GDM1 (cell line): ENCODE data around the gene BCAS4.

Source experiments
- DNase-seq: peaks from one replicate; lab custom pipeline; 2025; lab: John Stamatoyannopoulos, UW

BCAS4 gene

DNA sequence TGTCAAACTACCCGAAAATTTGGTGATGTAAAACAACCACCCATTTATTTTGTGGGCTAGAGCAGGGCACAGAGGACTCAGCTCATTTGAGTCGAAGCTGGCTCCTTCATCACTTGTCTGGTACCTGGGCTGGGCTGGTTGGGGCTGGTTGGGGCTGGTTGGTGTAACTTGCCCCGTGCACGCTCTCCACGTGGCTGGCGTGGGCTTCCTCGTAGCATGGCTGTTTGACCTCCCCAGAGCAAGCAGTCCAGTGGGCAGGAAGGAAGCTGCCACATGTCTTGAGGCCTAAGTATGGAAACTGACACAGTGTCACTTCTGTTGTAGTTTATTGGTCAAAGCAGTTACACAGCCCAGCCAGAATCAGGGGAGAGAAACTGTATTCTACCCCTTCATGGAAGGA lies 27.1 kb downstream of the BCAS4 start:
- DNase-seq: peak; percentile 8

DNA sequence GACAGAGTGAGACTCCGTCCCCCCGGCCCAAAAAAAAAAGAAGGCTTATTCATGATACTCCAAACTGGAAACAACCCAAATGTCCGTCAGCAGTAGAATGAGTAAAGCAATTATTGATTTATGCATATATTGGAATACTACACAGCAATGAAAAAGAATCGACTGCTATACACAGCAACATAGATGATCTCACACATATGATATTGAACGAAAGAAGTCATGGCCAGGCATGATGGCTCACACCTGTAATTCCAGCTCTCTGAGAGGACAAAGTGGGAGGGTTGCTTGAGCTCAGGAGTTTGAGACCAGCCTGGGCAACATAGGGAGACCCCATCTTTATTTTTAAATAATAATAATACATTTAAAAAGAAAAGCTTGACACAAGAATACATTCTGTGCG lies 28.5 kb downstream of the BCAS4 start:
- no peak for DNase-seq

DNA sequence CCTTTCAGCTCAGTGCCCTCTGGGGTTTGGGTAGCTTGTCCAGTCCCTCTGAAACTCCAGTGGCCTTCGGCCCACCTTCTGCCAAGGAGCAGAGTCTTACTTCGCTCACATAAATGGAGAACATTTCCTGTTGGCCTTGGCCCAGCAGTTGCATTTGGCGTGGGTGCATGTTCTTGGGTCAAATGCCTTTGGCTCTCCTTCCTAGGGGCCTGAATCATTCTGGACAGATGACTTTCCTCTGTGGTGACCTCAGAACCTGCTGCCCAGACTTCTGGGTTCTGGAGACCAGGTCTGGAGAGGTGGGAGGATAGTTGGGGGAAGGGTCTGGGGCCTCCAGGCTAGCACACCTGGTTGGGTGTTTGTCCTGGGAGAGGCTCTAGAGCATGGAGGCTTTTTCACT lies 29.3 kb downstream of the BCAS4 start:
- no peak for DNase-seq

DNA sequence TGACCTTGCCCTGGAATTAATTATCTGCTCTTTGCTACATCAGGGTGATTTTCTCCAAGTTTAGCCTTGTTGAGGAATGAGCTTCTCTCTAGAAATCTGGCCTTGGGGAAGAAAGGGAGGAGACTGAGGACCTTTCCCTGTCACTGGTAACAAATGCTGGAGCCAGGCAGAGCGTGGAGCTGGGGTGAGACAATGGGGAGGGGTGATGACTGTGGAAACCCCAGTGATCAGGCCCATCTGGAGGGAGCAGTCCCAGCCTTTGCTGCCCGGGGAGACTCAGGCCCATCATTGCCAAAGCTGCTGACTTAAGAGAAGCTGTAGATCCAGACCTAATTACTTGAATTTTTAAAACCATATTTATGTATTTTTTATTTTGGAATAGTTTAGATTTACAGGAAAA lies 31.3 kb downstream of the BCAS4 start:
- DNase-seq: no peak

DNA sequence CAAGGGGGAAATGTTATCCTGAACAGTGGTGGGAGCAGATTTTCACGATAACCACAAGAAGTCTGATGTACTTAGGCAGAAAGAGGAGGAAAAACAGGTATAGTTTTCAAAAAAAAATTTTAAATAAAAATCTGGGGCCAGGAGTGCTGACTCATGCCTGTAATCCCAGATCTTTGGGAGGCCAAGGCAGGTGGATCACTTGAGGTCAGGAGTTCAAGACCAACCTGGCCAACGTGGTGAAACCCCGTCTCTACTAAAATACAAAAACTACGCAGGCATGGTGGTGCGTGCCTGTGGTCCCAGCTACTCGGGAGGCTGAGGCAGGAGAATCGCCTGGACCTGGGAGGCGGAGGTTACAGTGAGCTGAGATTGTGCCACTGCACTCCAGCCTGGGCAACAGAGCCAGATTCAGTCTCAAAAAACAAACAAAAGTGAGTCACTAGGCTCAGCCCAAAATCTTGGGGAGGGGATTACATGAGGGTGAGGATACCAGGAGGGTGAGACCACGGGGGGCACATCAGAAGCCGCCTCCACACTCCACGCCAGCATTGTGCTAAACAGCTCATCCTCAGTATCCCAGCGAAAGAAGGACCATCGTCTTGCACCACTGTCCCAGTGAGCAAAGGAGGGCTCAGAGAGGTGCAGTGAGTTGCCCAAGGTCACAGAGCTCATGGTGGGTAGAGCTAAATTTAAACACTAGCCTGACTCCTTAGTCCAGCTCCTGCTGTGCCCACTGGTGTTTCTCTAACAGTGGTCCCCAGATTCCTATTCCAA lies 33.7 kb downstream of the BCAS4 start:
- DNase-seq: no peak

DNA sequence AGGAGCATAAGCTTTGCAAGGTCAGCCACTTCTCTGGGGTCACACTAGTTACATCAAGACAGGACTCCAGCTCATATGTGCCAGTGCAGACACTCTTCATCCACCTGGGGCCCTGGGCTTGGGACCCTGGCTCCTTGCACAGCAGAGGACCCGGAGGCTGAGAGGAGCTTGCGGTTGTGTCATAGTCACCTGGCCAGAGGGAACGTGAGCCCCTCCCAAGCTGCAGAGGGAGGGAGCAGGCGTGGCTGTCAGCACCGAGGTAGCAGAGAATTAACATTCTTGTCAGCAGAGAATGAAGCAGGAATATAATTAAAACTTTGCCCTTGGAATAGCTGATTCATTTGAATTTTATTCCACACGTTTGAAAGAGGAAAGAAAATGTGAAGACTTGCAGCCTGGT lies 36.8 kb downstream of the BCAS4 start:
- no peak for DNase-seq

DNA sequence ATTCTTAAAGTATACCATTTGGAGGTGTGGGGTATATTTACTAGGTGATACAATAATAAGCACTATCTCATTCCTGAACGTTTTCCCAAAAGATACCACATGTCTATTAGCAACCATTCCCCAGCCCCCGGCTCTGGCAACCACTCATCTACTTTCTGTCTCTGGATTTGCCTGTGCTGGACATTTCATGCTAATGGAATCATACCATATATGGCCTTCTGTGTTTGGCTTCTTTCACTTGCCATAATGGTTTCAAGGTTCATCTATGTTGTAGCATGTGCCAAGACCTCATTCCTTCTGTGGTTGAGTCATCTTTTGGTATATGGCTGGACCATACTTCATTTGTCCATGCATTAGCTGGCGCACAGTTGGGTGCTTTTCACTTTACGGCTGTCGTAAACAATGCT lies 39.7 kb downstream of the BCAS4 start:
- no peak for DNase-seq

DNA sequence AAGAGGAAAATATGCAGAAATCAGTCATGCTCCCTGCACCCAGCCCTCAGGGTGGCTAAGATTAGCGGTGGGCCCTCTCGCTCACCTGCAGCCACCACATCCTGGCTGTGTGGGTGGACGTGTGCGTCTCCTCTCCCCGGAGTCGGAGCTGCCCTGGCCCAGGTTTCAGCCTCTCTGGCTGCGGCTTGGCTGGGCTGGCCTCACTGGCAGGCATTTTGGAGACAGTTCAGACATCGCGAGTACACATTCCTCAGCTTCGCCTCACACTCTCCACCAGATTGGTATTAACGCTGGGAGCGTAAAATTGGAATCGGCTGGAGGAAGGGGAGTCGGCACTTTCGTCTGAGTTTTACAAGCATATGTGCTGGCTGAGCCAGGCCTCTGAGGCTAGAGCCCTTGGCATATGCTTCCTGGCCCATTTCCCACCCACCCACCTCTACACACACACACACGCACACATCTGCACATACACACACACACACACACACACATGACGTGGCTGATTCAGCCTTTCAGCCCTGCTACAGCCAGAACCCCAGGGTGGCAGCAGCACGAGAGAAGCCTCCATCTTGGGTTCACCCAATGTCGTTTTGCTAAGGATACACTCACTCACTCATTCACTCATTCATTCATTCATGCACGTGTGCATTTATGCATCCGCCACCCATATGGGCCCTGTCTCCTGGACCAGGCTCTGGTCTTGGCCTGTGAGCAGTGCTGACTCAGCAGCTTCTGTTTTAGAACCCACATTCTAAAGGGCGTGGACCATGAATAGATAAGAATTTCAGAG lies 42.9 kb downstream of the BCAS4 start:
- no peak for DNase-seq

DNA sequence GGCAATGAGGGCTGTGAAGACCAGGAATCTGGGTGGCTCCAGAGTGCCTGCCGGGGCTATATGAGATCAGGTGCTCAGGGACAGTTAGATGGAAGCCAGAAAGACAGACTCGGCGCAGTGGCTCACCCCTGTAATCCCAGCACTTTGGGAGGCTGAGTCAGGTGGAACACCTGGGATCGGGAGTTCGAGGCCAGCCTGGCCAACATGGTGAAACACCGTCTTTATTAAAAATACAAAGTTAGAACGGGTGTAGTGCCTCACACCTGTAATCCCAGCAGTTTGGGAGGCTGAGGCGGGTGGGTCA lies 43.4 kb downstream of the BCAS4 start:
- DNase-seq: no peak

DNA sequence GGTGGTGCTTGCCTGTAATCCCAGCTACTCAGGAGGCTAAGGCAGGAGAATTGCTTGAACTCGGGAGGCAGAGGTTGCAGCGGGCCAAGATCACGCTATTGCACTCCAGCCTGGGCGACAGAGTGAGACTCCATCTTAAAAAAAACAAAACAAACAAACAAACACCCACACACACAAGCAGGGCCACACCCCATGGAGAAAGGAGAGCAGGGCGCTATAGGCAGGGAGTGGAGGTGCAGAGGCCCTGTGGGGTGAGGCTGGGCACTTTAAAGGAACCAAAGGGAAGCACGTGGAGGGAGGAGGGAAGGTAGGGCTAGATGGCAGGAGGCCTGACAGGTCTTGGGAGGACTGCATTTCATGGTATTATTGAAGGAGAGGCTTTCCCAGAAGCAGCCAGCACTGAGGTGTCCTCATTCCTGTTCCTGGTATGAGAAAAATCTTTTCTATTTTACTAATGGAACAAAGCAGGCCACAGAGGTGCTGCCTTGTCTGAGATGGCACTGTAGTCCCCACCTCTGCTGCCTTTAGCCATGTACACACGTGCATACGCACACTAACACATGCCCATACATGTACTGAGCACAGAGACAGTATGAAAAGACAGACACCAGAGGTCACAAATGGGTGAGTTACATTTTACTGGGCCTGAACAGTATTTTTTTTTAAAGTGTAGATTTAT lies 44.0 kb downstream of the BCAS4 start:
- DNase-seq: no peak

DNA sequence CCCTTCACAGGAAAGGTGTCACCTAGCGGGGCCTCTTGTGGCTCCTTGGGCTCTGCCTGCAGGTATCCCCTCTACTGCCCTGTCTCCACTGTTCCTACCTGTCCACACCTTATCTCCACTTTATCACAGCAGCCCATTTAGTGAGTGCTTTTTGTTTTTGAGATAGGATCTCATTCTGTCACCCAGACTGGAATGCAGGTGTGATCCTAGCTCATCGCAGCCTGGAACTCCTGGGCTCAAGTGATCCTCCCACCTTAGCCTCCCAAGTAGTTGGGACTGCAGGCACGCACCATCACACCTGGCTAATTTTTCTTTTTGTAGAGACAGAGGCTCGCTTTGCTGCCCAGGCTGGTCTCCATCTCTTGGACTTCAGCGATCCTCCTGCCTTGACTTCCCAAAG lies 48.0 kb downstream of the BCAS4 start:
- no peak for DNase-seq

DNA sequence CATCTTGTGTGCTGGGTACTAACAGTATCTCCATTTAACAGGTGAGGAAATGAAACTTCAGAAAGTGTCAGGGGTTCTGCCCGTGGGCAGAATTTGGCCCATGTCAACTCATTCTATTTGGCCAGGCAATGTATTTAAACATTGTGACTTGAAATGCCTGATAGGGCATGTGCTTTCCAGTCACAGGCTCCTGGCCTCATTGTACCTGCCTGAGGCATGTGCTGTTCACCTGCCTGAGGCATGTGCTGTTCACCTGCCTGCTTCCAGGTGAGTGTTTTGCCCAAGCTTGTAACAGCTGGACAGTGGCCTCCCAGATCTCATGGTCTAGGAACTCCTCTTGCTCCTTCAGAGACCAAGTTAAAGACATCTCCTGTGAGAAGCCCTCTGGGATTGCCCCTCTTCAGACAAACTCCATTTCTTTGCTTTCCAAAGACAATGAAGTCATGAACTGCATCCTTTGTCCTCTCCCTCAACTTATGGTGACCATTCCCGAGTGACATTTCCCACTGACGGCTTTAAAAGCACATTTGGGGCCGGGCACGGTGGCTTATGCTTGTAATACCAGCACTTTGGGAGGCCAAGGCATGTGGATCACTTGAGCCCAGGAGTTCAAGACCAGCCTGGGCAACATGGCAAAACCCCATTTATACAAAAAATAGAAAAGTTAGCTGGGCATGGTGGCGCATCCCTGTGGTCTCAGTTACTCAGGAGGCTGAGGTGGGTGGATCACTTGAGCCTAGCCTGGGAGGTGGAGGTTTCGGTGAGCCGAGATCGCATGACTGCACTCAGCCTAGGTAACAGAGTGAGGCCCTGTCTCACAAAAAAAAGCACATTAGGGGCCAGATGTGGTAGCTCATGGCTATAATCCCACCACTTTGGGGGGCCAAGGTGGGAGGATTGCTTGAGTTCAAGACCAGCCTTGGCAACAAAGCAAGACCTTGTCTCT lies 48.7 kb downstream of the BCAS4 start:
- DNase-seq: no peak

DNA sequence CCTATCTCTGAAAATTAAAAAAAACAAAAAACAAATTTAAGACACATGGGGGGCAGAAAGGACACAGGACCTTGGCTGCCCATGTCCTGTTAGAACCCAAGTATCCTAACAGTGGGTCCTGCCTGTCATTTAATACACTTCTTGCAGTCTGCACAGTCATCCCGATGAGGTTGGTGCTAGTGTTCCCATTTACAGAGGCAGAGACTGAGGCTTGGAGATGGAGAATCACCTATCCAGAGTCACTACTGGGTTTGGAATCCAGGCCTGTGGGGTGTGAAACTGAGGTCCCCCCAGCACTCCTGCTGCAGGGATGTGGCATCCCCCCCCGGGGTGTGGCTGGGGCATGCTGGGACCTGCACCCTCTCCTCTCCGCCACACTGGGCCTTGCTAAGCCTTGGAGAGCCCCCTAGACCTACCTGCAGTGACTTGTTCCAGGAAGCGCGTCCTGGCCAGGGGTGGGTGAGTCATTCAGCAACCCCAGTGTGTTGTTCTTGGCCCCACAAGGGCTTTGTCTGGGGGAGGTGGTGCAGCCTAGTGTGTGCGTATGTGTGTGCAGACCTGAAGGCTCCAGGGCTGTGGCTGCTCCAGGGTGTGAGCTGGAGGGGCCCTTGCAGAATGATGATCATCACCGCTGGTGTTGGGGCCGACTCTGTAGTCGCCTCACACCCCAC lies 49.7 kb downstream of the BCAS4 start:
- no peak for DNase-seq

DNA sequence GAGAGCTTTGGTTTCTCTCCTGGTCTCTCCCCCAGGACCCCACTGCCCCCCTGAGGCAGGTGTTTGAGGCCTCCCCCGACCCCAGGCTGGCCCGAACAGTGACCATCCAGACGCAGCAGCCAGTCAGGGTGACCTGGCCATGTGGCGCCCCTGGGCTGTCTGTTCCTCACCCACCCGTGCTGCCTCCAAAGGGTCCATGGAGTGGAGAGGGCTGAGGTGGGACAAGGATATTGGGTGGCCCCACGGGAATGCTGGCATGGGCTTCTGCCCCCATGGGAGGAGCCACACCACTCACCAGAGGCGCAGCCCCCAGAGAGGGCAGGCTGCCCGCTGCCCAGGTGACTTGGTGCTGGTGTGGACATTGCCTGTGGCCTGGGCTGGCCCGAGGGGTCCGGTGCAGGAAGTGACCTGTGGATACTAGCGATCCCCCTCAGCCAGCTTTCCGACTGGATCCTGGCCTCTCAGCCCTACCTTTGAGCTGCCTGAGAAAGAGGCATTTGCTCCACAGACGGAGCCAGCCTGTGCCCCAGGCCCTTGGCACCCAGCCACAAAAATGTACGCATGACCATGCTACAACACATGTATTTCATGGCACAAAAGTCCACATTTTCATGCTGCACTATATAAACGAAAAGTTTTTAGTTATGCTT lies 50.8 kb downstream of the BCAS4 start:
- no peak for DNase-seq

DNA sequence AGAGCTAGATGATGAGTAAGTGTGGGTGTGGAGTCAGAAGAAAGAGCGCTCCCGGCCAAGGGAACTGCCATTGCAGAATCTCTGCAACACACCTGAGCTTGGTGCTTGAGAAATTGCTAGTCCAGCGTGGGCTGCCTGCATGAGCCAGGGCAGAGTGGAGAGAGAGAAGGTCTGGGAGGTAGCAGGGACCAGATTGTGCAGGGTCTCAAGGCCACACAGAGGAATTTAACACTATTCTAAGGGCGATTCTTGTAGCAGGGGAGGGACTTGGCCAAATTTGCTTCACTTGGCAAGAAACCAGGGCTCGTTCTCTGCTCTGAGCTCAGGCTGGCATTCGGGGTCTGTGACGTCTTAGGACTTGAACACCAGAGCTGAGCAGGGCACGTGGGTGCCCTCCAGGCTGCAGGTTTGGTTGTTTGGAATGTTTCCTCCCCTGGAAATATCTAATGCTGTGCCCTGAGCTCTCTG lies 53.5 kb downstream of the BCAS4 start:
- DNase-seq: no peak

DNA sequence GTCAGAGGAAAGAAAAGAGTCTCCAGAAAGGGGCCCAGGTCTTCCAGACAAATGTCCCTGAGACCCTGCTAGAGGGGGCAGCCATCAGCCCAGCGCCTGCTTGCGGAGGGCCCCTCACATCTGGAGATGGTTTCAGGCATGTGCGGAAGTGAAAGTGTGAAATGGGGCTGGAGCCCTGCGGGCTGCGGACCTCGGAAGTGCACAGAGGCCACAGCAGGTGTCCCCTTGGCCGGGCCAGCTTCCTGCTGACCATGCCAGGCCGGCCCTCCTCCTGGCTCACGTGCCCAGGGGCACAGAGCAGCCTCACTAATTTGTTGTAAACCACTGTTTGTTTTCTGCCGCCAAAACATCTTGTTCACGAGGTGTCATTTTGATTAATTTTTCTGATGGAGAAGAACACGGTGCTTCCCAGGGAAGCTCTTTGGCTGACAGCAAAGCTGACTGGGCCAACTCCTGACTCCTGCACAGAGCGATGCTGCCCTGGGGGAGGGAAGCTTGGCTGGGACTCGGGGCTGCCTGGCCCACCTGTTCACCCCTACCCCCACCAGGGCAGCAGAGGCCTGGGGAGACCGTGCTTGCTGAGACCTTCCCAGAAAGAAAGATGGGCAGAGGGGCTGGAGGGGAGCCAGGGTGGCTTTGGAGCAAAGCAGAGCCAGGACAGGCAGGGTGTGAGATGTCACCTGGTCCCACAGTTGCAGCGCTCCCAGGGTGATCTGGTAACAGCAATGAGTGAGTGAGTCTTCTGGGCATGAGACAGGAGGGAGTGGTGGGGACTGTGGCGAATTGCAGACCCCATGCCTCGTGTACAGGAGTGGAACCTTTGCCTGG lies 54.2 kb downstream of the BCAS4 start:
- DNase-seq: no peak

DNA sequence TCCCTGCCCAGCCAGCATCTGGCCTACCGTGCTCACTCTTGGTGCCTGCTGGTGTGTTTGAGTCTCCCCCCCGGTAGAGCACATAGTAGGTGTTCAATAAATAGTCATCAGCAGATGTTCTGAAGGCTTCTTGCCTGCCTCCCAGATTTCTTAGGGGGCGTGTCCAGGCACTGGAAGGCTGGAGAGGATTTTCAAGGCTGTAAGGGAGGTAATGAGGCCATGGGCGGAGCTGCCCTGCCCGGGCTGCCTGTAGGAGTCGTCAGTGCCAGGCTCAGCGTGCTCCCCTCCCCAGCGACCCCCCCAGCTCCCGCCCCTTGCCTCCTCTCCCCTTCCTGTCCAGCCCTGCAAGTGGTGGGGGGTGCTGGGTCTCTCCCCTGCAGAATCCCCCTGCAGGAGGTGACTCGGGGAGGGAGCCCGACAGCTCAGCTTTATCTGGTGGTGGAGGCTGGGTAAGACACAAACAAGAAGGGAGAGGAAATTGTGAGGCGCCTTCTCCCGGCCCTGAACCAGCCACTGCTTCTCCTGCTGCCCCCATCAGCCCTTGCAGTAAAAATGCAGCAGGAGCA lies 55.9 kb downstream of the BCAS4 start:
- no peak for DNase-seq

DNA sequence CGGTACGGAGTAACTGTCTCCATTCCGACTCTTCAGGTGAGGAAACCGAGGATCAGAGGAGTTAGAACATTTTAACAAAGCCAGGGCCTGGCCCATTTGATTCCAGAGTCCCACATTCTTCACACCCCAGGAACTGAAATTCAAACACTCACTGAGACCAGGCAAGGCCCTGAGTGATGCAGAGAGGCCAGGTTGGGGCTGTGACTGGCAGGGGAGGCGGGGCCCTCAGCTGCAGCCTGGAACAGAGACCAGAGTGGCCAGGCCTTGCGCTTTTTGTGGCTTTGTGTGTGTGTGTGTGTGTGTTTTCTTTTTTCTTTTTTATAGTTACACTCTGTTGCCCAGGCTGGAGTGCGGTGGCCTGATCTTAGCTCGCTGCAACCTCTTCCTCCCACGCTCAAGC lies 57.2 kb downstream of the BCAS4 start:
- no peak for DNase-seq

DNA sequence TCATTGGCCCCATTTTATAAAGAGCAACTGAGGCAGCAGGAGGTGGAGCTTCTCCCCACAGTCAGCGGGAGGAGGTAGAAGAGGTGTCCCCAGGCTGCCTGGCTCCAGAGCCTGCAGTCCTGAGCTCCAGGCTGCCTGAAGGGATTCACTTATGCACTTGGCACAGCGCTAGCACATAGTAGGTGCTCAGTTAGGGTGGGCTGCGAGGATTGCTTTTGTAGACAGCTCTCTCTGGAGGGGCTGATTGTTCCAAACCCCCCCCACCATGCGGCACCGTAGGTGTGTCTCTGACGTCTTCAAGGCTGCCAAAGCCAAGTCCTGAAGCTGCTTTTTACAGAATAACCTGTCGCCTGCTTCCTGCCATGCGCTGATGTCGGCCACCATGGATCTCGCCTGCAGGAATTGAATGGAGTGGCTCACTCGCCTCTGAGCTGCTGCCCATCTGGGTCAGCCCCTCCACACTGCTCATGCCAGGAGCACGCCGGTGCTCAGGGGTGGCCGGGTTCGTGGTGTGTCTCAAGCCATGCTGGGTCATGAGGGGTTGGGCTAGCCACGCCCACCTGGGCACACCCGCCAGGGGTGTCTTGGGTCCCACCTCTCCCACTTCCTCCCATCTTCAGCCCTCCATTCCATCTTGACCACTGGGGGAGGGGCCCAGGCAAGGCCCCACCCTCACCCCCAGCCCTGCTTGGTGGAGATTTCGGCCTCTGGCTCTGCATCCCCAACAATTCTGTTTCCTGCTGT lies 59.8 kb downstream of the BCAS4 start:
- DNase-seq: no peak
